Uterus (tissue), 2 donors: Measurements from ENCODE around the gene ZBTB42.

Source experiments
- POLR2A ChIP-seq, 2 donors: fragments of 450-650 bp; IDR thresholded peaks; one replicate each; pipeline ENCODE4 v1.6.1; 2016; ENCODE audit warnings: antibody characterized with exemption in 2 of 2, mild to moderate bottlenecking in 1 of 2, moderate library complexity in 1 of 2
- TF ChIP-seq, protein P1 (sequence below), 4 experiments: fragments of 200-600 bp in 2 of 4; fragments of 450-650 bp in 2 of 4; sonication (generic) in 2 of 4; IDR thresholded peaks; one replicate each; pipeline ENCODE4 v1.5.1; 2016 to 2019; ENCODE audit warnings: antibody characterized with exemption in 4 of 4, mild to moderate bottlenecking in 2 of 4, moderate library complexity in 1 of 4

DNA sequence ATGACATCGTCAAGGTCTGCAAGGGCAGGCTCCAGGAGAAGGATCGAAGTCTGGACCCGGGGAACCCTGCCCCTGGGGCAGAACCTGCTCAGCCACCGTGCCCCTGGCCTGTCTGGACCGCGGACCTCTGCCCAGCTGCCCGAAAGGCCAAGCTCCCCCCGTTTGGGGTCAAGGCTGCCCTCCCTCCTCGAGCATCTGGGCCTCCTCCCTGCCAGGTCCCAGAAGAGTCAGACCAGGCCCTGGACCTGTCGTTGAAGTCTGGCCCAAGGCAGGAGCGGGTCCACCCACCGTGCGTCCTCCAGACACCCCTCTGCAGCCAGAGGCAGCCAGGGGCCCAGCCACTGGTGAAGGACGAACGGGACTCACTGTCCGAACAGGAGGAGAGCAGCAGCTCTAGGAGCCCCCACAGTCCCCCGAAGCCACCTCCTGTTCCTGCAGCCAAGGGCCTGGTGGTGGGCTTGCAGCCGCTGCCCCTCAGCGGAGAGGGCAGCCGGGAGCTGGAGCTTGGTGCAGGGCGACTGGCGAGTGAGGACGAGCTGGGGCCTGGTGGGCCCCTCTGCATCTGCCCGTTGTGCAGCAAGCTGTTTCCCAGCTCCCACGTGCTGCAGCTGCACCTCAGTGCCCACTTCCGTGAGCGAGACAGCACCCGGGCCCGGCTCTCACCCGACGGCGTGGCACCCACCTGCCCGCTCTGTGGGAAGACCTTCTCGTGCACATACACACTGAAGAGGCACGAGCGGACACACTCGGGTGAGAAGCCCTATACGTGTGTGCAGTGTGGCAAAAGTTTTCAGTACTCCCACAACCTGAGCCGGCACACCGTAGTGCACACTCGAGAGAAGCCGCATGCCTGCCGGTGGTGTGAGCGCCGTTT lies 856 bp downstream of the ZBTB42 start:
- TF ChIP-seq, protein P1, sequence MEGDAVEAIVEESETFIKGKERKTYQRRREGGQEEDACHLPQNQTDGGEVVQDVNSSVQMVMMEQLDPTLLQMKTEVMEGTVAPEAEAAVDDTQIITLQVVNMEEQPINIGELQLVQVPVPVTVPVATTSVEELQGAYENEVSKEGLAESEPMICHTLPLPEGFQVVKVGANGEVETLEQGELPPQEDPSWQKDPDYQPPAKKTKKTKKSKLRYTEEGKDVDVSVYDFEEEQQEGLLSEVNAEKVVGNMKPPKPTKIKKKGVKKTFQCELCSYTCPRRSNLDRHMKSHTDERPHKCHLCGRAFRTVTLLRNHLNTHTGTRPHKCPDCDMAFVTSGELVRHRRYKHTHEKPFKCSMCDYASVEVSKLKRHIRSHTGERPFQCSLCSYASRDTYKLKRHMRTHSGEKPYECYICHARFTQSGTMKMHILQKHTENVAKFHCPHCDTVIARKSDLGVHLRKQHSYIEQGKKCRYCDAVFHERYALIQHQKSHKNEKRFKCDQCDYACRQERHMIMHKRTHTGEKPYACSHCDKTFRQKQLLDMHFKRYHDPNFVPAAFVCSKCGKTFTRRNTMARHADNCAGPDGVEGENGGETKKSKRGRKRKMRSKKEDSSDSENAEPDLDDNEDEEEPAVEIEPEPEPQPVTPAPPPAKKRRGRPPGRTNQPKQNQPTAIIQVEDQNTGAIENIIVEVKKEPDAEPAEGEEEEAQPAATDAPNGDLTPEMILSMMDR (IDR thresholded peaks at IDR 0.05), result no peak
- TF ChIP-seq POLR2A (IDR thresholded peaks at IDR 0.05), result no peak
